ENCODE measurements around the gene RNF4.
"Not testable (repeated sequence)": the region's sequence is repeated elsewhere in the genome, so short reads cannot be mapped to it uniquely, and the experiment has no call there.

Gene RNF4

GRCh38 chr4:2450394-2451035 lies 18.4 kb upstream of the RNF4 start:
- DNase-seq: no peak
- in situ Hi-C loops (cut with HindIII; ENCODE audit: low pct_ligation_motif_present, low pct_unique_long_range_greater_than_20kb, low sequenced_read_pairs): no loop called here

GRCh38 chr4:2451036-2451520 lies 17.8 kb upstream of the RNF4 start:
- in situ Hi-C loops (cut with HindIII; ENCODE audit: low pct_ligation_motif_present, low pct_unique_long_range_greater_than_20kb, low sequenced_read_pairs): no loop called here
- no peak for DNase-seq

- no peak for DNase-seq
- in situ Hi-C loops (cut with HindIII; ENCODE audit: low pct_ligation_motif_present, low pct_unique_long_range_greater_than_20kb, low sequenced_read_pairs): no loop called here
These were observed 16.8 kb upstream of the RNF4 start for GRCh38 chr4:2451821-2452785.

- in situ Hi-C loops (cut with HindIII; ENCODE audit: low pct_ligation_motif_present, low pct_unique_long_range_greater_than_20kb, low sequenced_read_pairs): no loop called here
These were observed 11.2 kb upstream of the RNF4 start for GRCh38 chr4:2457481-2458295.

GRCh38 chr4:2458546-2459491 lies 10.1 kb upstream of the RNF4 start:
- in situ Hi-C loops (cut with HindIII; ENCODE audit: low pct_ligation_motif_present, low pct_unique_long_range_greater_than_20kb, low sequenced_read_pairs): no loop called here
- no peak for DNase-seq

More at GRCh38 chr4:2457481-2458295, 11.2 kb upstream of the RNF4 start:
- DNase-seq: no peak

- DNase-seq: no peak
- in situ Hi-C loops (cut with HindIII; ENCODE audit: low pct_ligation_motif_present, low pct_unique_long_range_greater_than_20kb, low sequenced_read_pairs): no loop called here
These were observed 9.1 kb upstream of the RNF4 start for GRCh38 chr4:2459589-2460349.

- in situ Hi-C loops (cut with HindIII; ENCODE audit: low pct_ligation_motif_present, low pct_unique_long_range_greater_than_20kb, low sequenced_read_pairs): no loop called here
- no peak for DNase-seq
These were observed 7.5 kb upstream of the RNF4 start for GRCh38 chr4:2461246-2461960.

- peak; percentile 64 for DNase-seq
- in situ Hi-C loops (cut with HindIII; ENCODE audit: low pct_ligation_motif_present, low pct_unique_long_range_greater_than_20kb, low sequenced_read_pairs): no loop called here
These were observed 6.5 kb upstream of the RNF4 start for GRCh38 chr4:2462218-2462991.

GRCh38 chr4:2462992-2463762 lies 5.7 kb upstream of the RNF4 start:
- no peak for DNase-seq
- in situ Hi-C loops (cut with HindIII; ENCODE audit: low pct_ligation_motif_present, low pct_unique_long_range_greater_than_20kb, low sequenced_read_pairs): no loop called here

- in situ Hi-C loops (cut with HindIII; ENCODE audit: low pct_ligation_motif_present, low pct_unique_long_range_greater_than_20kb, low sequenced_read_pairs): no loop called here
- DNase-seq: no peak
These were observed 3.9 kb upstream of the RNF4 start for GRCh38 chr4:2465032-2465431.

- in situ Hi-C loops (cut with HindIII; ENCODE audit: low pct_ligation_motif_present, low pct_unique_long_range_greater_than_20kb, low sequenced_read_pairs); DNase-seq: not testable (repeated sequence)
These were observed 3.4 kb upstream of the RNF4 start for GRCh38 chr4:2465544-2465943.

GRCh38 chr4:2469192-2469984 lies 482 bp downstream of the RNF4 start:
- DNase-seq: peak; percentile 48
- in situ Hi-C loops (cut with HindIII; ENCODE audit: low pct_ligation_motif_present, low pct_unique_long_range_greater_than_20kb, low sequenced_read_pairs): no loop called here

- in situ Hi-C loops (cut with HindIII; ENCODE audit: low pct_ligation_motif_present, low pct_unique_long_range_greater_than_20kb, low sequenced_read_pairs): no loop called here
- no peak for DNase-seq
These were observed 1.9 kb downstream of the RNF4 start for GRCh38 chr4:2470791-2471190.

- DNase-seq: no peak
- in situ Hi-C loops (cut with HindIII; ENCODE audit: low pct_ligation_motif_present, low pct_unique_long_range_greater_than_20kb, low sequenced_read_pairs): no loop called here
These were observed 3.3 kb downstream of the RNF4 start for GRCh38 chr4:2472187-2472586.

GRCh38 chr4:2478229-2478628 lies 9.3 kb downstream of the RNF4 start:
- in situ Hi-C loops (cut with HindIII; ENCODE audit: low pct_ligation_motif_present, low pct_unique_long_range_greater_than_20kb, low sequenced_read_pairs): no loop called here
- no peak for DNase-seq

All from ACHN (cell line).